Testis (tissue), 2 donors: ENCODE data around the gene CAMTA1.

Experiments
- POLR2A ChIP-seq: fragments of 450-650 bp; IDR thresholded peaks from one replicate; pipeline ENCODE4 v1.6.1; 2017; ENCODE audit warnings: antibody characterized with exemption, mild to moderate bottlenecking, moderate library complexity
- TF ChIP-seq, protein P1 (sequence below), 3 experiments: fragments of 450-650 bp in 2 of 3; fragments of 200-600 bp in 1 of 3; sonication (generic) in 1 of 3; IDR thresholded peaks; one replicate each; pipeline ENCODE4 v1.5.1; 2016 to 2019; ENCODE audit warnings: antibody characterized with exemption in 3 of 3, mild to moderate bottlenecking in 2 of 3, moderate library complexity in 1 of 3

DNA sequence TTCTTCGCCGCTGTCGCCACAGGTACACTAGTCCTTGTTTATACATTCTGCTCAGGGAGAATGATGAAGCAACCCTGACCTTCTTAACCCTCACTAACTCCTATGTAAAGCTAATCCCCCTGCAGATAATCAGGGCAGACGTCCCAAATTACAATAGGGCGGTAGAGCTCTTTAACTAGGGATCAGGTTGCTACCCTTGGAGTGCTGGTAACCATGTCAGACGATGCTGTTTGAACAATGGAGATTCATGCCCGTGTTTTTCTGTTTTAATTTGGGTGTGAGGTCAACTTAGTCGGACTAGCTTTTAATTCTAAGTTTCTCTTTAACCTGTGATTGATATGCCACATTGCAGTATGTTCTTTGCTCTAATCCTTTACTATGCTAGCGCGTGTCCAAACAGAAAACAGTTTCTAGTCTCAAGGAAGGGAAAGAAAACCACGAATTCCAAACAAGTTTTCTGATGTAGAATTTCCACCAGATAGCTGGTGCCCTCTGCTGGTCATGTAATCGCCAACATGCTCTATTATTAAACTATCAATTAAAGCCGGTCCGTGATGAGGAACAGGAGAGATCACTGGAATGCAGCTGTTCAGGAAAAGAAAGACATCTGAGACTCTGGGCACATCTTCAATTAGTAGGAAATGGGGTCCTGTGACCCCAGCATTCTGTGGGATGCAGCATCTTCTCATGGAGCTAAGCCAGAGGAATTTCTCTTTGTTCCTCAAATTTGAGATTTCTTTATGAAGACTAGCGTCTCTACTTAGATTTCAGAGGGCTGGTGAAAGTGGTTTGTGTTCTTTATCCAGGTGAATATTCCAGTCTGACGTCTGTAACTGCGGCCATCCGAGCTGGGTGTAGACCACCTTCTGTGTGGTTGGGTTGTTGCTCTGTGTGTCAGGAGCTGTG, 967.5 kb downstream of the CAMTA1 start:
- TF ChIP-seq, protein P1, sequence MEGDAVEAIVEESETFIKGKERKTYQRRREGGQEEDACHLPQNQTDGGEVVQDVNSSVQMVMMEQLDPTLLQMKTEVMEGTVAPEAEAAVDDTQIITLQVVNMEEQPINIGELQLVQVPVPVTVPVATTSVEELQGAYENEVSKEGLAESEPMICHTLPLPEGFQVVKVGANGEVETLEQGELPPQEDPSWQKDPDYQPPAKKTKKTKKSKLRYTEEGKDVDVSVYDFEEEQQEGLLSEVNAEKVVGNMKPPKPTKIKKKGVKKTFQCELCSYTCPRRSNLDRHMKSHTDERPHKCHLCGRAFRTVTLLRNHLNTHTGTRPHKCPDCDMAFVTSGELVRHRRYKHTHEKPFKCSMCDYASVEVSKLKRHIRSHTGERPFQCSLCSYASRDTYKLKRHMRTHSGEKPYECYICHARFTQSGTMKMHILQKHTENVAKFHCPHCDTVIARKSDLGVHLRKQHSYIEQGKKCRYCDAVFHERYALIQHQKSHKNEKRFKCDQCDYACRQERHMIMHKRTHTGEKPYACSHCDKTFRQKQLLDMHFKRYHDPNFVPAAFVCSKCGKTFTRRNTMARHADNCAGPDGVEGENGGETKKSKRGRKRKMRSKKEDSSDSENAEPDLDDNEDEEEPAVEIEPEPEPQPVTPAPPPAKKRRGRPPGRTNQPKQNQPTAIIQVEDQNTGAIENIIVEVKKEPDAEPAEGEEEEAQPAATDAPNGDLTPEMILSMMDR (IDR thresholded peaks at IDR 0.05) = peak; percentile 70 to 88 (median 79)
- no peak for TF ChIP-seq POLR2A
